A549 treated with ZK216348 at 1 μM for 4 hours (cell line): ENCODE measurements around the gene SUMF1. TPM values are rescaled to one million over a fixed set of nuclear protein-coding genes. Genes with fewer than 3 reads are reported as not detected.

ENCODE experiments used
- total RNA-seq: library from RNA; stranded (reverse); fragments of 200-300 nt; extraction: Qiagen RNA extraction; gene quantifications from 5 replicates; pipeline ENCODE4 v1.2.3, GENCODE V29; 2022; ENCODE audit warnings: low read depth

SUMF1 gene
- total RNA-seq, result 17.9 to 22.2 TPM (median 18.4 TPM) in 5 replicates

DNA sequence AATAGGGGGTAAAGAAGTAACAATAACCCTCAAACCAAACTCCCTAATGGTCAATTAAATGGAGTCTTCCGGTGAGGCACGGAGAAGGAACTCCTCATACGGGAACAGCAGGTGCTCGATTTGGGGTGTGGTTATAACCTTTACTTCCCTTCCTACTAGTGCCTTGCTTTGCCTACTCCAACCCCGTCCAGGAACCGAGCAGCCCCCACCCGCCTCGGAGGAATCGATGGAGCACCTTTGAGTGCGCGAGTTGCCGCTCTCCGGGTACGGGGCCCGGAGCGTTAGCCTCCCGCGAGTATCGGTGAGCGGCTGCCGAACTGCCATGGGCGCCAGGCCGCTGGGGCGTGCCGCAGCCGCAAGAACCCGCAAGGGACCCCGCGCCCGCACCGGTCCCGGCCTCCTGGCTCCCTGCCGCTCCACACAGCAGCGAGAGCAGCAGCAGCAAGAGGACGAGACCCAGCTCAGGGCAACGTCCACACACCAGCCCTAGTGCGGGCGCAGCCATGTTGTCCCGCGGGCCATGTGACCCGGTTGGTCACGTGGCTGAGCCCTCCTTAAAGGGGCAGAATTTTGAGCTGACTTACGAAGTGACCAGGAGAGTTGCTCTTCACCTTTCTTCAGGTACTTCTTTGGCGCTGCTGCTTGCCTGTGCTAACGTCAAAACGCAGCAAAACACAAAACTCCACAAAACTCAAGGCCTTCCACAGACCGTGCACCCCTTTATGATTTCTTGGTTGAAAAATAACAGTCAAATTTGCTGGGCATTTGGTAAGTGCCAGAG lies at the start of gene SUMF1:
TSS of gene SUMF1 (minus strand) at position 529 of the 781 bp plus-strand sequence. CDS start at position 505, 24 bp downstream.

DNA sequence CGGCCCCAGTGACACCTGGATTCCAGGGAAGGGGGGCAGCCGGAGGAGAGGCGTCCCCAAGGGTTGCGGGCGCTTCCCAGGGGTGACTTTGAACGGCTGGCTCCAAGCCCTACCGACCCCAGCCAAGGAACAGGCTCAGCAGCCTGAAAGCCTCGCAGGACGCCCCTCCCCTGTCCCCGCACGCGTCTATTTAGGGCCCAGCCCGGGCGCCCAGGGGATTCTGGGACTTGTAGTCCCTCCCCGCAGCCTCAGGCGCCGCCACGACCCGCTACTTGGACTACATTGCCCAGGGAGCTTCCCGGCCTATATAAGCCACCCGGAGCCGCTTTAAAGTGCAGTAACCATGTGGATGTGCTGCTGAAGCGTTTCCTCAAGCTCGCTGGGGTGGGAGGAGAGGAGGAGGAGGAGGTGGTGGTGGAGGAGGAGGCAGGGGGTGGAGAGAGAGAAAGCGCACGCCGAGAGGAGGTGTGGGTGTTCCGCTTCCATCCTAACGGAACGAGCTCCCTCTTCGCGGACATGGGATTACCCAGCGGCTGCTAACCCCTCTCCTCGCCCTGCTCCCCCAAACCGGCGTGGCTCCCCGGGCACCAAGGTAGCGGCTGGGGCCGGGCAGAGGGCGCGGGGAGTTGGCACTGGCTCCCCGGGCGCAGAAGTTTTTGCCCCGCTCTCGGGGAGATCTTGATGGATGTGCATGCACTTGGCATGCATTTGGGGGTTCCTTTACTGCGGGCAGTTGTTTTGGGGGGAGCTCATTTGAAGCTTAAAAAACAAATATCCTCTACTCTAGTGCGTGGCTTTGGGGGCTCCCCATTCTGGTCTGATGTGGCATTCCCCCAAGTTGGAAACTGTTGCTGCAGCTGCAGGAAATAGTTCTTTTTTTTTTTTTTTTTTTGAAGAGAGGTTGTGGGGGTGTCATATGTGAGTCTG lies 26.2 kb upstream of the SUMF1 start, which contains the start of gene ITPR1:
TSS of gene ITPR1 (plus strand) at position 335 of the 927 bp plus-strand sequence. CDS start 23,144 bp downstream, outside the sequence.

Other genes with a start within 250 kb of the SUMF1 start
- gene SETMAR, start 163.9 kb downstream of the SUMF1 start, total RNA-seq, result 8.0 to 9.8 TPM (median 8.5 TPM) in 5 replicates
- 4.5 to 6.1 TPM (median 4.9 TPM) in 5 replicates for gene ITPR1, start 26.1 kb upstream of the SUMF1 start, total RNA-seq